HepG2 (cell line): ENCODE measurements around the gene MYBL2. TPM values are rescaled to one million over a fixed set of nuclear protein-coding genes. Genes with fewer than 3 reads are reported as not detected.

Source experiments
- ATAC-seq: fragments of 200-7000 bp; cut with Tn5 transposase; 3 replicates; pipeline ENCODE4 v1.9.1; 2020; ENCODE audit warnings: mild to moderate bottlenecking, moderate library complexity
- BruUV-seq: library from RNA; stranded (reverse); fragments of 400-500 nt; replicated peaks from 2 replicates; lab custom pipeline; 2021; lab: Mats Ljungman, UMichigan
- CTCF ChIA-PET: fragments of 300-600 bp; formaldehyde crosslinking; extraction: SDS; loops from one replicate; lab custom pipeline; 2021; ENCODE audit warnings: low total read pairs, inconsistent platforms, low intra/inter-chr PET ratio; lab: Yijun Ruan, JAX
- POLR2A ChIA-PET: fragments of 350-600 bp; sonication (Branson Sonifier 250); formaldehyde crosslinking; loops from one replicate; lab custom pipeline; 2020; ENCODE audit warnings: antibody characterized with exemption, inconsistent platforms; lab: Yijun Ruan, JAX
- DNase-seq: peaks from one replicate; pipeline ENCODE4 v3.0.0-alpha.2; 2015; ENCODE audit warnings: low spot score
- FAIRE-seq: peaks from 3 replicates; lab custom pipeline; 2011; peaks lifted over from hg19 to GRCh38; lab: Jason Lieb, UNC
- H2AFZ ChIP-seq: one replicate; pipeline ENCODE4 v1.6.1; 2011; ENCODE audit warnings: low read length, inconsistent platforms
- H3K27ac ChIP-seq: fragments of 300-600 bp; 3 replicates; pipeline ENCODE4 v1.8.0; 2011; ENCODE audit warnings: mixed run types, mild to moderate bottlenecking, mixed read lengths, low read length, inconsistent platforms; ENCODE audit not compliant: insufficient read depth; ENCODE audit errors: extremely low read length
- H3K27me3 ChIP-seq, 2 experiments: fragments of 200-600 bp in 1 of 2; 2 replicates in 1 of 2; 3 replicates in 1 of 2; pipeline versions ENCODE4 v1.6.0 to v1.8.0; 2011; ENCODE audit warnings: low read length in 2 of 2, mild to moderate bottlenecking in 2 of 2, moderate library complexity in 2 of 2, inconsistent platforms in 1 of 2; ENCODE audit not compliant: insufficient read depth in 2 of 2, control insufficient read depth in 1 of 2
- H3K36me3 ChIP-seq, 2 experiments: fragments of 200-600 bp in 1 of 2; replicated peaks in 1 of 2; 2 replicates in 1 of 2; 3 replicates in 1 of 2; pipeline versions ENCODE4 v1.5.1 to v1.8.0; 2011; ENCODE audit warnings: low read length in 2 of 2, inconsistent platforms in 1 of 2; ENCODE audit not compliant: insufficient read depth in 2 of 2, control insufficient read depth in 1 of 2
- H3K4me1 ChIP-seq: 2 replicates; pipeline ENCODE4 v1.5.1; 2012; ENCODE audit warnings: low read length, inconsistent platforms; ENCODE audit not compliant: insufficient read depth
- H3K4me2 ChIP-seq: 2 replicates; pipeline ENCODE4 v1.6.0; 2011; ENCODE audit warnings: low read depth, low read length, inconsistent platforms
- H3K4me3 ChIP-seq, 3 experiments: fragments of 200-600 bp in 1 of 3; sonication (generic), shearing (Covaris generic) in 1 of 3; replicated peaks in 1 of 3; 2 replicates each; pipeline ENCODE4 v1.5.1; 2011 to 2016; ENCODE audit warnings: low read length in 3 of 3, inconsistent platforms in 2 of 3, low read depth in 2 of 3, mild to moderate bottlenecking in 2 of 3, control low read depth in 1 of 3, mixed read lengths in 1 of 3; ENCODE audit not compliant: insufficient read depth in 1 of 3
- H3K79me2 ChIP-seq: one replicate; pipeline ENCODE4 v1.6.1; 2011; ENCODE audit warnings: low read length, inconsistent platforms; ENCODE audit not compliant: insufficient read depth
- H3K9ac ChIP-seq: 2 replicates; pipeline ENCODE4 v1.6.0; 2011; ENCODE audit warnings: mild to moderate bottlenecking, low read depth, low read length, inconsistent platforms; ENCODE audit not compliant: insufficient read depth
- H3K9me3 ChIP-seq: 2 replicates; pipeline ENCODE4 v1.5.1; 2012; ENCODE audit warnings: mild to moderate bottlenecking, low read length
- H4K20me1 ChIP-seq: 2 replicates; pipeline ENCODE4 v1.6.0; 2011; ENCODE audit warnings: inconsistent platforms, mild to moderate bottlenecking, low read length, moderate library complexity; ENCODE audit not compliant: insufficient read depth
- ATM ChIP-seq: fragments of 450-650 bp; IDR thresholded peaks from 2 replicates; pipeline ENCODE4 v1.7.1; 2017; ENCODE audit warnings: mild to moderate bottlenecking, borderline replicate concordance
- CEBPB ChIP-seq: IDR thresholded peaks from 2 replicates; pipeline ENCODE4 v1.6.1; 2011; ENCODE audit warnings: low read depth, low read length, improper control_type of control experiment, borderline replicate concordance
- EZH2 ChIP-seq: conservative IDR thresholded peaks from 2 replicates; pipeline ENCODE4 v1.6.1; 2012; ENCODE audit warnings: mild to moderate bottlenecking, low read depth, low read length, moderate library complexity
- MYC ChIP-seq: sonication (generic); formaldehyde crosslinking; IDR thresholded peaks from 2 replicates; pipeline ENCODE4 v1.9.0; 2021; ENCODE audit warnings: missing genetic modification reagents, borderline replicate concordance
- NR1H2 ChIP-seq: sonication (generic); formaldehyde crosslinking; IDR thresholded peaks from 2 replicates; pipeline ENCODE4 v1.8.1; 2022; ENCODE audit warnings: low read depth, missing genetic modification reagents, borderline replicate concordance
- POGZ ChIP-seq: sonication (generic); formaldehyde crosslinking; IDR thresholded peaks from 2 replicates; pipeline ENCODE4 v1.4.0; 2020; ENCODE audit warnings: mild to moderate bottlenecking, missing genetic modification reagents
- RFX3 ChIP-seq: IDR thresholded peaks from 2 replicates; pipeline ENCODE4 v1.6.1; 2016; ENCODE audit warnings: missing biosample characterization, missing genetic modification reagents
- SP4 ChIP-seq: sonication (generic); formaldehyde crosslinking; IDR thresholded peaks from 2 replicates; pipeline ENCODE4 v1.8.1; 2023; ENCODE audit warnings: mild to moderate bottlenecking, missing genetic modification reagents
- TCF12 ChIP-seq, 2 experiments: fragments of 450-650 bp in 1 of 2; sonication (generic) in 1 of 2; formaldehyde crosslinking in 1 of 2; IDR thresholded peaks; 2 replicates each; pipeline versions ENCODE4 v1.6.1 to v1.8.0; 2017 to 2022; ENCODE audit warnings: antibody characterized with exemption in 1 of 2, mild to moderate bottlenecking in 1 of 2, missing genetic modification reagents in 1 of 2, moderate library complexity in 1 of 2
- ZBTB26 ChIP-seq: IDR thresholded peaks from 2 replicates; pipeline ENCODE4 v1.6.1; 2016; ENCODE audit warnings: missing compliant biosample characterization, missing genetic modification reagents, borderline replicate concordance
- ZBTB49 ChIP-seq: sonication (generic); formaldehyde crosslinking; IDR thresholded peaks from 2 replicates; pipeline ENCODE4 v1.4.0; 2020; ENCODE audit warnings: missing genetic modification reagents, borderline replicate concordance
- ZFP82 ChIP-seq: sonication (generic); formaldehyde crosslinking; IDR thresholded peaks from 2 replicates; pipeline ENCODE4 v1.5.1; 2020; ENCODE audit warnings: mild to moderate bottlenecking, missing genetic modification reagents, borderline replicate concordance
- ZNF224 ChIP-seq: sonication (generic); formaldehyde crosslinking; IDR thresholded peaks from 2 replicates; pipeline ENCODE4 v1.5.0; 2020; ENCODE audit warnings: mild to moderate bottlenecking, missing genetic modification reagents
- ZNF274 ChIP-seq: sonication (generic); formaldehyde crosslinking; IDR thresholded peaks from 2 replicates; pipeline ENCODE4 v1.5.1; 2020; ENCODE audit warnings: mild to moderate bottlenecking, missing genetic modification reagents
- ZNF296 ChIP-seq: sonication (generic); formaldehyde crosslinking; conservative IDR thresholded peaks from 2 replicates; pipeline ENCODE4 v1.5.0; 2020; ENCODE audit warnings: mild to moderate bottlenecking, missing genetic modification reagents
- WGBS: methylation state at CpG from one replicate; pipeline ENCODE4 v1.1.6; 2017; ENCODE audit warnings: low lambda C conversion rate; 5-methylcytosine and 5-hydroxymethylcytosine counted together
- in situ Hi-C: cut with HindIII; loops from 2 replicates; pipeline ENCODE4 v1.10.0; 2017; ENCODE audit warnings: low pct_unique_long_range_greater_than_20kb; ENCODE audit not compliant: extremely low pct_ligation_motif_present
- intact Hi-C: fragments of 100-400 bp; cut with micrococcal nuclease; formaldehyde crosslinking; loops from one replicate; pipeline ENCODE4 v1.10.0; 2022; ENCODE audit not compliant: unreplicated experiment
- polyA plus RNA-seq, 8 experiments: library from polyadenylated mRNA; depleted of rRNA in 3 of 8; stranded (reverse) in 7 of 8; unstranded in 1 of 8; fragments of >200 nt; fragmentation: Illumina TruSeq in 4 of 8; extraction: Trizol in 4 of 8; gene quantifications; 2 replicates each; pipeline versions ENCODE4 v1.2.1 to v1.2.3, GENCODE V29; 2011 to 2016; ENCODE audit warnings: low read depth in 4 of 8, missing spikeins in 1 of 8, mixed read lengths in 1 of 8; ENCODE audit not compliant: insufficient read depth in 1 of 8
- total RNA-seq, 5 experiments: library from RNA; depleted of rRNA; stranded (reverse); fragments of >200 nt; fragmentation: Illumina TruSeq; extraction: Trizol; gene quantifications; 2 replicates each; pipeline ENCODE4 v1.2.3, GENCODE V29; 2016; ENCODE audit warnings: low read depth in 1 of 5

MYBL2 gene
- total and polyA plus RNA-seq, 2 of the 13 experiments (the other 11 are each of a cell fraction or from before 2014, with no cell fraction given) = 11.9 to 66.2 TPM

- intact Hi-C loops = no loop called here
- Histone ChIP-seq H3K79me2 (no peaks in the 10 kb centered on the region), H3K9ac (no peak overlapping the region), H4K20me1 (no peaks in the 10 kb centered on the region), H3K36me3 (peaks cover 9 to 40% of the 10 kb centered on the region in 2 experiments; a peak in 4 of 5 replicates), H3K4me3 (no peak overlapping the region), H3K4me1 (peaks cover 5% of the 10 kb centered on the region), H3K4me2 (no peak overlapping the region), H2AFZ (no peak overlapping the region), H3K27me3 (no peaks in the 10 kb centered on the region), H3K27ac (no peak overlapping the region), H3K9me3 (no peaks in the 10 kb centered on the region)
- BruUV-seq = no TSS peak
- FAIRE-seq (no peak), DNase-seq (no peak), ATAC-seq (no peak)
- in situ Hi-C loops = no loop called here
- CTCF ChIA-PET = no interaction called here
- 92% methylated on average over 2 of the region's 2 CpGs for WGBS
- TF ChIP-seq ZBTB26 = no peak
- no peak for TF ChIP-seq ZFP82 (CRISPR knock-in tag)
- no peak for TF ChIP-seq ZBTB49
- TF ChIP-seq TCF12 (IDR thresholded peaks at IDR 0.05) = no peak
- no peak for TF ChIP-seq TCF12 (CRISPR knock-in tag; IDR thresholded peaks at IDR 0.05)
- no peak for TF ChIP-seq MYC (CRISPR knock-in tag)
- TF ChIP-seq ATM = no peak
- TF ChIP-seq ZNF224 (CRISPR knock-in tag) = no peak
- TF ChIP-seq NR1H2 (CRISPR knock-in tag) = no peak
- no peak for TF ChIP-seq EZH2
- TF ChIP-seq POGZ (CRISPR knock-in tag) = no peak
- TF ChIP-seq SP4 (CRISPR knock-in tag) = no peak
- TF ChIP-seq ZNF296 (CRISPR knock-in tag) = no peak
- no peak for TF ChIP-seq RFX3 (CRISPR knock-in tag)
- no peak for TF ChIP-seq ZNF274 (CRISPR knock-in tag)
- TF ChIP-seq CEBPB = no peak
- POLR2A ChIA-PET = no interaction called here
These were observed 15.1 kb downstream of the MYBL2 start for GRCh38 chr20:43681991-43682410.
